Liver (tissue), 9 donors: ENCODE results near the gene SULT6B1. TPM values are rescaled to one million over a fixed set of nuclear protein-coding genes. Genes with fewer than 3 reads are reported as not detected.
A peak's percentile ranks its signal among the peaks of the same experiment; 100 is the strongest.

ENCODE experiments used
- DNase-seq: peaks from one replicate; pipeline ENCODE4 v3.0.0-alpha.2; 2017; ENCODE audit warnings: low spot score
- H3K27ac ChIP-seq, 2 donors: one replicate each; pipeline ENCODE4 v1.7.0; 2013; ENCODE audit warnings: inconsistent platforms in 2 of 2, low read length in 2 of 2, control low read depth in 1 of 2, low read depth in 1 of 2, mild to moderate bottlenecking in 1 of 2
- H3K27me3 ChIP-seq, 4 donors: one replicate each; pipeline versions ENCODE4 v1.6.1 to v1.7.0; 2013; ENCODE audit warnings: low read length in 3 of 4, inconsistent platforms in 1 of 4, mild to moderate bottlenecking in 1 of 4, moderate library complexity in 1 of 4; ENCODE audit not compliant: control insufficient read depth in 4 of 4, insufficient read depth in 4 of 4
- H3K36me3 ChIP-seq, 4 donors: one replicate each; pipeline versions ENCODE4 v1.6.1 to v1.7.0; 2013; ENCODE audit warnings: low read length in 3 of 4, mild to moderate bottlenecking in 3 of 4, low read depth in 1 of 4, moderate library complexity in 1 of 4; ENCODE audit not compliant: control insufficient read depth in 4 of 4, insufficient read depth in 3 of 4
- H3K4me1 ChIP-seq, 4 donors: one replicate each; pipeline versions ENCODE4 v1.6.1 to v1.7.0; 2013; ENCODE audit warnings: low read length in 3 of 4, mild to moderate bottlenecking in 3 of 4, moderate library complexity in 1 of 4; ENCODE audit not compliant: control insufficient read depth in 4 of 4, insufficient read depth in 4 of 4
- H3K4me3 ChIP-seq, 3 donors: one replicate each; pipeline versions ENCODE4 v1.6.1 to v1.7.0; 2013; ENCODE audit warnings: low read length in 3 of 3, control low read depth in 1 of 3, low read depth in 1 of 3, mild to moderate bottlenecking in 1 of 3
- H3K9ac ChIP-seq, 2 donors: one replicate each; pipeline ENCODE4 v1.7.0; 2013; ENCODE audit warnings: low read length in 2 of 2, mild to moderate bottlenecking in 2 of 2, moderate library complexity in 2 of 2, control low read depth in 1 of 2, low read depth in 1 of 2
- H3K9me3 ChIP-seq, 4 donors: one replicate each; pipeline versions ENCODE4 v1.6.1 to v1.7.0; 2013; ENCODE audit warnings: low read length in 3 of 4; ENCODE audit not compliant: control insufficient read depth in 4 of 4
- ATF3 ChIP-seq: IDR thresholded peaks from 2 replicates; pipeline ENCODE4 v1.6.1; 2016; ENCODE audit warnings: antibody characterized with exemption
- CTCF ChIP-seq: fragments of 150-350 bp; IDR thresholded peaks from 2 replicates; pipeline ENCODE4 v1.5.1; 2017; ENCODE audit warnings: improper control_type of control experiment, low read depth, low read length; ENCODE audit not compliant: missing input control
- EGR1 ChIP-seq, 2 donors: IDR thresholded peaks; 2 replicates each; pipeline ENCODE4 v1.6.1; 2016 to 2018; ENCODE audit warnings: antibody characterized with exemption in 2 of 2, low read depth in 2 of 2
- FOXA1 ChIP-seq: IDR thresholded peaks from 2 replicates; pipeline ENCODE4 v1.6.1; 2016; ENCODE audit warnings: antibody characterized with exemption
- FOXA2 ChIP-seq: IDR thresholded peaks from 2 replicates; pipeline ENCODE4 v1.6.1; 2016; ENCODE audit warnings: antibody characterized with exemption
- GABPA ChIP-seq, 2 donors: IDR thresholded peaks in 1 of 2; conservative IDR thresholded peaks in 1 of 2; 2 replicates each; pipeline ENCODE4 v1.6.1; 2016; ENCODE audit warnings: antibody characterized with exemption in 2 of 2, mild to moderate bottlenecking in 1 of 2, moderate library complexity in 1 of 2
- HNF4A ChIP-seq, 2 donors: conservative IDR thresholded peaks; 2 replicates each; pipeline ENCODE4 v1.6.1; 2016; ENCODE audit warnings: antibody characterized with exemption in 2 of 2, mild to moderate bottlenecking in 2 of 2
- HNF4G ChIP-seq: IDR thresholded peaks from 2 replicates; pipeline ENCODE4 v1.6.1; 2016; ENCODE audit warnings: antibody characterized with exemption
- JUND ChIP-seq, 2 donors: IDR thresholded peaks; 2 replicates each; pipeline ENCODE4 v1.6.1; 2016; ENCODE audit warnings: antibody characterized with exemption in 2 of 2
- MAX ChIP-seq: IDR thresholded peaks from 2 replicates; pipeline ENCODE4 v1.6.1; 2016; ENCODE audit warnings: antibody characterized with exemption
- NR2F2 ChIP-seq: IDR thresholded peaks from 2 replicates; pipeline ENCODE4 v1.6.1; 2016; ENCODE audit warnings: antibody characterized with exemption
- RAD21 ChIP-seq, 2 donors: IDR thresholded peaks; 2 replicates each; pipeline ENCODE4 v1.6.1; 2016; ENCODE audit warnings: antibody characterized with exemption in 2 of 2, mild to moderate bottlenecking in 2 of 2
- RXRA ChIP-seq, 2 donors: IDR thresholded peaks; 2 replicates each; pipeline ENCODE4 v1.6.1; 2017 to 2018; ENCODE audit warnings: antibody characterized with exemption in 2 of 2, mild to moderate bottlenecking in 1 of 2
- SP1 ChIP-seq: IDR thresholded peaks from 2 replicates; pipeline ENCODE4 v1.6.1; 2018; ENCODE audit warnings: antibody characterized with exemption, mild to moderate bottlenecking
- TAF1 ChIP-seq: conservative IDR thresholded peaks from 2 replicates; pipeline ENCODE4 v1.6.1; 2016; ENCODE audit warnings: antibody characterized with exemption, mild to moderate bottlenecking
- YY1 ChIP-seq: IDR thresholded peaks from 2 replicates; pipeline ENCODE4 v1.6.1; 2016; ENCODE audit warnings: antibody characterized with exemption, mild to moderate bottlenecking
- ZBTB33 ChIP-seq: IDR thresholded peaks from 2 replicates; pipeline ENCODE4 v1.6.1; 2016; ENCODE audit warnings: antibody characterized with exemption
- WGBS: extraction: QIAGEN DNeasy Blood & Tissue Kit; methylation state at CpG from one replicate; pipeline ENCODE4 v1.1.7; 2013; 5-methylcytosine and 5-hydroxymethylcytosine counted together
- polyA plus RNA-seq, 2 donors: library from polyadenylated mRNA; stranded (reverse) in 1 of 2; unstranded in 1 of 2; fragments of 200-250 nt in 1 of 2; fragments of >200 nt in 1 of 2; fragmentation: Nextera tagmentation in 1 of 2; extraction: Ambion mirVana in 1 of 2; gene quantifications; one replicate each; pipeline versions ENCODE4 v1.2.1 to v1.2.3, GENCODE V29; 2013 to 2015
- total RNA-seq, 2 donors: library from RNA; depleted of rRNA; stranded (reverse); fragments of >200 nt; gene quantifications; one replicate each; pipeline ENCODE4 v1.2.3, GENCODE V29; 2014
- TF ChIP-seq, protein P1 (sequence below): IDR thresholded peaks from 2 replicates; pipeline ENCODE4 v1.6.1; 2016; ENCODE audit warnings: antibody characterized with exemption, mild to moderate bottlenecking
- donor health status: healthy.
- donor health status: healthy.
- donor health status: healthy.
- donor health status: healthy.
- donor health status: healthy.

The SULT6B1 gene
- total and polyA plus RNA-seq, 4 donors: not detected

DNA sequence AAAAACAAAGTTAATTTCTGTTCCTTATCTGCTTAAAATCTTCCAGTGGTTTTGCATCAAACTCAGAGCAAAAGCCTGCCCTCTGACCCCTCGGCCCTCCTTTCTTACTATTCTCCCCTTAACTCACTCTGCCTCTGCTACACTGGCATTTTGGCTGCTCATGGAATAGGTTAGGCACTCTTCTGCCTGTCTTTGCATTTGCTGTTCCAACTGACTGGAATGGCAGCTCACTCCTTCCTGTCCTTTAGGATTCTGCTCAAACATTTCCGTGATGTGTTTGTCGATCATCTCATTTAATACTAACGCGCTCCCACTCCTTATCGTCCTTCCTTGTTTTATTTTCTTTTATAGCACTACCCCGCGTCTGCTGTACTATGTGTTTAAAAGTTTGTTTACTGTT is 42.1 kb upstream of the SULT6B1 start:
- Histone ChIP-seq H3K9ac (peak overlapping the region; percentile 91 to 92), H3K9me3 (no peaks in the 10 kb centered on the region), H3K4me3 (peak overlapping the region; percentile 75 to 97 (median 95)), H3K4me1 (peaks cover 12 to 29% (median 20%) of the 10 kb centered on the region in 4 donors), H3K36me3 (peaks cover 0 to 18% (median 13%) of the 10 kb centered on the region in 4 donors), H3K27me3 (no peaks in the 10 kb centered on the region), H3K27ac (peak overlapping the region; percentile 78 to 91)
- no peak for DNase-seq
- TF ChIP-seq TAF1 (no peak), NR2F2 (no peak), FOXA2 (no peak), SP1 (no peak), RXRA (IDR thresholded peaks at IDR 0.05) (no peak), EGR1 (IDR thresholded peaks at IDR 0.05; ENCODE audit: low read depth in 2 of 2) (no peak)
- WGBS: under 1% methylated on average over 8 of the region's 8 CpGs

- Histone ChIP-seq H3K4me3 (no peak overlapping the region), H3K9me3 (no peaks in the 10 kb centered on the region), H3K9ac (no peak overlapping the region), H3K27ac (no peak overlapping the region), H3K36me3 (peaks cover 0 to 18% (median 14%) of the 10 kb centered on the region in 4 donors), H3K4me1 (peaks cover 14 to 29% (median 20%) of the 10 kb centered on the region in 4 donors), H3K27me3 (no peaks in the 10 kb centered on the region)
- TF ChIP-seq ATF3 (no peak), YY1 (no peak), RXRA (IDR thresholded peaks at IDR 0.05) (no peak), FOXA2 (no peak), GABPA (IDR thresholded peaks at IDR 0.05 in 1 of 2, conservative IDR thresholded peaks at IDR 0.05 in 1 of 2) (no peak), FOXA1 (no peak), ZBTB33 (no peak), RAD21 (IDR thresholded peaks at IDR 0.05) (no peak), EGR1 (IDR thresholded peaks at IDR 0.05; ENCODE audit: low read depth in 2 of 2) (no peak), HNF4A (conservative IDR thresholded peaks at IDR 0.05) (no peak), HNF4G (no peak), CTCF (no peak), NR2F2 (no peak), JUND (IDR thresholded peaks at IDR 0.05) (no peak), SP1 (no peak), MAX (no peak), TAF1 (no peak)
- TF ChIP-seq, protein P1, sequence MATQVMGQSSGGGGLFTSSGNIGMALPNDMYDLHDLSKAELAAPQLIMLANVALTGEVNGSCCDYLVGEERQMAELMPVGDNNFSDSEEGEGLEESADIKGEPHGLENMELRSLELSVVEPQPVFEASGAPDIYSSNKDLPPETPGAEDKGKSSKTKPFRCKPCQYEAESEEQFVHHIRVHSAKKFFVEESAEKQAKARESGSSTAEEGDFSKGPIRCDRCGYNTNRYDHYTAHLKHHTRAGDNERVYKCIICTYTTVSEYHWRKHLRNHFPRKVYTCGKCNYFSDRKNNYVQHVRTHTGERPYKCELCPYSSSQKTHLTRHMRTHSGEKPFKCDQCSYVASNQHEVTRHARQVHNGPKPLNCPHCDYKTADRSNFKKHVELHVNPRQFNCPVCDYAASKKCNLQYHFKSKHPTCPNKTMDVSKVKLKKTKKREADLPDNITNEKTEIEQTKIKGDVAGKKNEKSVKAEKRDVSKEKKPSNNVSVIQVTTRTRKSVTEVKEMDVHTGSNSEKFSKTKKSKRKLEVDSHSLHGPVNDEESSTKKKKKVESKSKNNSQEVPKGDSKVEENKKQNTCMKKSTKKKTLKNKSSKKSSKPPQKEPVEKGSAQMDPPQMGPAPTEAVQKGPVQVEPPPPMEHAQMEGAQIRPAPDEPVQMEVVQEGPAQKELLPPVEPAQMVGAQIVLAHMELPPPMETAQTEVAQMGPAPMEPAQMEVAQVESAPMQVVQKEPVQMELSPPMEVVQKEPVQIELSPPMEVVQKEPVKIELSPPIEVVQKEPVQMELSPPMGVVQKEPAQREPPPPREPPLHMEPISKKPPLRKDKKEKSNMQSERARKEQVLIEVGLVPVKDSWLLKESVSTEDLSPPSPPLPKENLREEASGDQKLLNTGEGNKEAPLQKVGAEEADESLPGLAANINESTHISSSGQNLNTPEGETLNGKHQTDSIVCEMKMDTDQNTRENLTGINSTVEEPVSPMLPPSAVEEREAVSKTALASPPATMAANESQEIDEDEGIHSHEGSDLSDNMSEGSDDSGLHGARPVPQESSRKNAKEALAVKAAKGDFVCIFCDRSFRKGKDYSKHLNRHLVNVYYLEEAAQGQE: no peak
- DNase-seq: no peak
- WGBS: 98% methylated on average over 3 of the region's 3 CpGs
Observed at GRCh38 chr2:37228788-37229187, 40.3 kb upstream of the SULT6B1 start.
